KOPT-K1 (cell line): ENCODE data around the gene PLRG1.

Source experiments
- H3K27ac ChIP-seq: fragments of 200-600 bp; sonication (generic); 2 replicates; pipeline ENCODE4 v1.5.1; 2016; ENCODE audit warnings: antibody characterized with exemption, mild to moderate bottlenecking, low read depth, low read length; ENCODE audit not compliant: poor library complexity, severe bottlenecking
- H3K36me3 ChIP-seq: fragments of 200-600 bp; sonication (generic); 2 replicates; pipeline ENCODE4 v1.5.1; 2017; ENCODE audit warnings: antibody characterized with exemption, mild to moderate bottlenecking, low read length, moderate library complexity; ENCODE audit not compliant: insufficient read depth
- H3K9me3 ChIP-seq: fragments of 200-600 bp; sonication (generic); 2 replicates; pipeline ENCODE4 v1.5.1; 2017; ENCODE audit warnings: antibody characterized with exemption, low read length, mild to moderate bottlenecking; ENCODE audit not compliant: insufficient read depth, poor library complexity, severe bottlenecking

The PLRG1 gene

GRCh38 chr4:154511981-154512380 is 38.2 kb downstream of the PLRG1 start:
- Histone ChIP-seq H3K27ac (no peak overlapping the region), H3K36me3 (no peaks in the 10 kb centered on the region), H3K9me3 (no peaks in the 10 kb centered on the region)

- Histone ChIP-seq H3K36me3 (no peaks in the 10 kb centered on the region), H3K27ac (no peak overlapping the region), H3K9me3 (no peaks in the 10 kb centered on the region)
Observed at GRCh38 chr4:154511548-154511947, 38.7 kb downstream of the PLRG1 start.

DNA sequence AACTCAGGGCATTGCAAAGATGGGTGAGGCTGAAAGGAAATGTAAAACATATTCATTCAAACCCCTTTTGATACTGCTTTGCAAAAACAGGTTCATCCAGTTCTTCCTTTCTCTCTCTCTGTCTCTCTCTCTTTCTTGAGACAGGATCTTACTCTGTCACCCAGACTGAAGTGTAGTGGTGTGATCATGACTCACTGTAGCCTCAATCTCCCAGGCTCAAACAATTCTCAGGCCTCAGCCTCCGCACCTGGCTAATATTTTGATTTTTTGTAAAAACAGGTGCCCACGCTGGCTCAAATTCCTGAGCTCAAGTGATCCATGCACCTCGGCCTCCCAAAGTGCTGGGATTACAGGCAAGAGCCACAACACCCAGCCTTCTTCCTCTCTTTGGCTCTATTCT is 43.0 kb downstream of the PLRG1 start:
- no peak overlapping the region for H3K27ac ChIP-seq
- no peaks in the 10 kb centered on the region for H3K36me3 ChIP-seq
- H3K9me3 ChIP-seq: no peaks in the 10 kb centered on the region

GRCh38 chr4:154506253-154506652 is 43.9 kb downstream of the PLRG1 start:
- H3K27ac ChIP-seq: no peak overlapping the region
- H3K36me3 ChIP-seq: no peaks in the 10 kb centered on the region
- no peaks in the 10 kb centered on the region for H3K9me3 ChIP-seq

GRCh38 chr4:154503598-154503997 is 46.6 kb downstream of the PLRG1 start:
- no peaks in the 10 kb centered on the region for H3K9me3 ChIP-seq
- no peak overlapping the region for H3K27ac ChIP-seq
- no peaks in the 10 kb centered on the region for H3K36me3 ChIP-seq

DNA sequence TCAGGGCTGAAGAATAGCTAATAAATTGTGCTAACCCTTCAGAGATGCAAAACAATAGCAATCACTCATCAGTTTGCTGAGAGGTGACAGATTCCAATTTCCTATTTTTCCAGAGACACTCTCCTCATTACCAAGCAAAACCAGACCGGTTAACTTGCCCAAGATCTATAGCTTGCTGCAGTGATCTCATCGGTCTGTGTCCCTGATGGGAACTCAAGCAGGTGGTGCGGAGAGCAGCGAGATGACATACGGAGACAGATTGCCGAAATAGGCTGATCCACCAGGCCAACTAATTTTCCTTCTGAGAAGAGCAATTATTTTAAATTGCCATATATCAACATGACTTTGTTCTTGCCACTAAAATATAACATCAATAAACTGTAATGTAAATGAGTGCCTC is 48.1 kb downstream of the PLRG1 start:
- H3K27ac ChIP-seq: no peak overlapping the region
- H3K9me3 ChIP-seq: no peaks in the 10 kb centered on the region
- H3K36me3 ChIP-seq: no peaks in the 10 kb centered on the region

GRCh38 chr4:154497889-154498288 is 52.3 kb downstream of the PLRG1 start:
- H3K36me3 ChIP-seq: no peaks in the 10 kb centered on the region
- no peaks in the 10 kb centered on the region for H3K9me3 ChIP-seq
- H3K27ac ChIP-seq: no peak overlapping the region

- no peaks in the 10 kb centered on the region for H3K36me3 ChIP-seq
- H3K27ac ChIP-seq: no peak overlapping the region
- H3K9me3 ChIP-seq: peaks cover 7% of the 10 kb centered on the region
Observed at GRCh38 chr4:154495867-154496266, 54.3 kb downstream of the PLRG1 start.

DNA sequence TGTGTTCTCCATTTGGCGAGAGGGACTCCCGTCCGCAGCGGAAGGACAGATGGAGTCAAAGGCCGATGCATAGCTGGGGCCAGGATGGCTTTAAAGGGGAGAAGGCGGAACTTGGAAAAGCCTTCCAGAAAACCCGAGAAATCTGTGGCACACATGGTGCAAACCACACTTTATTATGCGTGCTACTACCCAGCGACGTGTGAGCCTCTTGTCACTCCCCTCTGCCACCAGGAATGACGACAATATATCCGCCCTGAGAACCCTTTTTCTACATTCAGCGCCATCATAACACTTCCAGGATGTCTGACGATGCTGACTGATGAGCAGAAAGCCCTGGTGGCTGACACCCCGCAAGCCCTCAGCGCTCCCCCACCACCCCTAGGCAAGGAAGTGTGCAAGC is 57.9 kb downstream of the PLRG1 start:
- Histone ChIP-seq H3K27ac (no peak overlapping the region), H3K36me3 (no peaks in the 10 kb centered on the region)

DNA sequence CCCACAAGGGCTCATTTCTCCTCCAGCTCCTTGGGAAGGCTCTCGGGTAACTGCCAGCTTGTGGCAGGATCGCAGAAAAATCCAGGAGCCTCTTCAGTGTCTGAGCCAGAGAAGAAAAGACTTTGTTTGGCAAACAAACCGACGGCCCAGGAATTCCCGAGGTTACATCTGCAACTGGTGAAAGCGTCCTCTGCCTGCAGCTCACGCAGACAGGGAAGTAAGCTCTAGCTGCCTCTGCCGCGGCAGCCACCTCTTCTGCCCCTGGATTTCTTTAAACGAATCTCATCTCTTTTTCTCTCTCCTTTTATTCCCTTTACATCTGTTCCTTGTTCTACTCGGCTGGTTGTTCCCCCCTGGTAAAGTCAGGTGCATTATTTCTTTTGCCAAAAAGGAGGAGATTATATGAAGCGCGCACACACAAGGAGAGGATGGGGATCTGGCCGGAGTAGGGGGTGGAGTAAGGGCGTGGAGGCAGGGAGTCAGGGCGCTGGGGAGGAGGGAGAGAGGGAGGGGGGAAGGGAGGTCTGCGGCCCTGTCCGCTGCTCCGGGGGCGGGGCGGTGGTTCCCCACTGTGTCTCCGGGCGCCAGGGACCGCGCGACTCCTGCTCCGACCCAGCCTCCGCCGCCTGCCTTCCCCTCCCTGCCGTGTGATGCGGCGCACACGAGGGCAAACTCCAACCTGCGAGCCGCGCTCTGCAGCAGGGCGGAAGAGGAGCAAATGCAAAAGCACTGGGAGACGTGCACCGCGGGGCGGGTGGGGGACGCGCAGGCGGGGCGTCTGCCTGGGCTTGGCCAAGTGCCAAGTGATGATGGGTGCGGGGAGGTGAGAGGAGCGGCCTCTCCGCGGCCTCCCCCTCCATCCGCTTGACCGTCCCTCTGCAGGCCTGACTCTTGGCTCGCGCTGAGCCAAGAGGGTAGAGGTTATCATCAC is 58.6 kb downstream of the PLRG1 start, which contains the start of gene DCHS2:
DCHS2 (minus strand) TSS at position 459 of the 931 bp plus-strand sequence; CDS start at position 15, 444 bp downstream.
- peaks cover 16% of the 10 kb centered on the region for H3K9me3 ChIP-seq
- no peaks in the 10 kb centered on the region for H3K36me3 ChIP-seq
- no peak within 1 kb of the TSS for H3K27ac ChIP-seq

More for the DNA sequence above, 57.9 kb downstream of the PLRG1 start:
- peaks cover 16% of the 10 kb centered on the region for H3K9me3 ChIP-seq

GRCh38 chr4:154490583-154491340 is 59.4 kb downstream of the PLRG1 start:
- Histone ChIP-seq H3K27ac (no peak overlapping the region), H3K36me3 (no peaks in the 10 kb centered on the region), H3K9me3 (peaks cover 16% of the 10 kb centered on the region)

DNA sequence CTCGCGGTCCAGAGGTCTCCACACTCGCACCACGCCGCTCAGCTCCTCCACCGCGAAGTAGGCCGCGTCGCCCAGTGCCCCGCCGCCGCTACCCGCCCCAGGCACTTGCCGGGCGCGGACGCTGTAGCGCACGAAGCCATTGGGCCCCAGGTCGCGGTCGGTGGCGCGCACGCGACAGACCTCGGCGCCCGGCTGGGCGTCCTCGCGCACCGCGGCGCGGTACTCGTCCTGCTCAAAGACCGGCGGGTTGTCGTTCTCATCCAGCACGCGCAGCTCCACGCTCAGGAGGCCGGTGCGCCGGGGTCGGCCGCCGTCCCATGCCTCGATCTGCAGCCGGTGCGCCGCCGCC is 60.0 kb downstream of the PLRG1 start:
- Histone ChIP-seq H3K36me3 (no peaks in the 10 kb centered on the region), H3K27ac (no peak overlapping the region), H3K9me3 (peaks cover 16% of the 10 kb centered on the region)

GRCh38 chr4:154489558-154490233 is 60.5 kb downstream of the PLRG1 start:
- Histone ChIP-seq H3K9me3 (peaks cover 16% of the 10 kb centered on the region), H3K27ac (no peak overlapping the region), H3K36me3 (no peaks in the 10 kb centered on the region)

DNA sequence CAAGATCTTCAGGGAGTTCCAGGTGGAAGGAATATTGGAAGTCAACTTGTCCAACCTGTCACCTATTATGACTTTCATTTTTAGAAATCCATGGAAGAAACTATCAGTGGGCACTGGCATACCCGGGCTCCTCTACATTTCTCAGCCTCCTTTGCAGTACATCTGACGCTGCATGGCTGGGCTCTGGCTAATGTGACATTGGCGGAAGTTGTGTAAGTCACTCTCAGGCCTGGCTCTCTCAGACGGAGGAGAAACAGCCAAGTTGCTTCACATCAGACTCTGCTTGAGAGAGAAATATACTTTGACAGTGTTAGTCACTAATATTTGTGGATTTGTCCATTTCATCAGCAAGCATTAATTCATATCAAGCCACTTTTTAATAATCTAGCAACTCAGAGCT is 63.1 kb downstream of the PLRG1 start:
- no peak overlapping the region for H3K27ac ChIP-seq
- H3K36me3 ChIP-seq: no peaks in the 10 kb centered on the region
- H3K9me3 ChIP-seq: peaks cover 16% of the 10 kb centered on the region

GRCh38 chr4:154485127-154485773 is 65.0 kb downstream of the PLRG1 start:
- no peaks in the 10 kb centered on the region for H3K36me3 ChIP-seq
- peaks cover 3% of the 10 kb centered on the region for H3K9me3 ChIP-seq
- no peak overlapping the region for H3K27ac ChIP-seq
